Ascending aorta (tissue), 2 donors: ENCODE measurements around the gene OSBPL9. TPM values are rescaled to one million over a fixed set of nuclear protein-coding genes. Genes with fewer than 3 reads are reported as not detected.

Experiments
- DNase-seq, 2 donors: peaks; one replicate each; pipeline ENCODE4 v3.0.0-alpha.2; 2019; ENCODE audit warnings: low spot score in 2 of 2
- H3K27ac ChIP-seq, 2 donors: fragments of 200-600 bp; sonication (generic); one replicate each; pipeline ENCODE4 v1.5.1; 2016 to 2017; ENCODE audit warnings: mild to moderate bottlenecking in 1 of 2
- H3K27me3 ChIP-seq: fragments of 200-600 bp; sonication (generic); one replicate; pipeline ENCODE4 v1.5.1; 2017
- H3K36me3 ChIP-seq, 2 donors: fragments of 200-600 bp; sonication (generic); one replicate each; pipeline ENCODE4 v1.5.1; 2016
- H3K4me1 ChIP-seq, 2 donors: fragments of 200-600 bp; sonication (generic); one replicate each; pipeline ENCODE4 v1.5.1; 2016 to 2017; ENCODE audit warnings: mild to moderate bottlenecking in 1 of 2
- H3K4me3 ChIP-seq, 2 donors: fragments of 200-600 bp; sonication (generic); one replicate each; pipeline ENCODE4 v1.5.1; 2016 to 2017; ENCODE audit warnings: mild to moderate bottlenecking in 1 of 2
- H3K9me3 ChIP-seq, 2 donors: fragments of 200-600 bp; sonication (generic); one replicate each; pipeline ENCODE4 v1.5.1; 2016
- CTCF ChIP-seq, 3 experiments: fragments of 200-600 bp in 2 of 3; fragments of 450-650 bp in 1 of 3; sonication (generic) in 2 of 3; IDR thresholded peaks; one replicate each; pipeline ENCODE4 v1.5.1; 2016 to 2019; ENCODE audit warnings: antibody characterized with exemption in 3 of 3, mild to moderate bottlenecking in 1 of 3, moderate library complexity in 1 of 3
- intact Hi-C: fragments of 100-400 bp; cut with DNase I; formaldehyde crosslinking; loops from one replicate; pipeline ENCODE4 v1.15.1; 2023
- total RNA-seq: library from RNA; depleted of rRNA; stranded (reverse); fragments of >200 nt; gene quantifications from one replicate; pipeline ENCODE4 v1.1.0, GENCODE V29; 2016

Gene OSBPL9
- total RNA-seq, 1 donor from 2014 or later, result 101 TPM

DNA sequence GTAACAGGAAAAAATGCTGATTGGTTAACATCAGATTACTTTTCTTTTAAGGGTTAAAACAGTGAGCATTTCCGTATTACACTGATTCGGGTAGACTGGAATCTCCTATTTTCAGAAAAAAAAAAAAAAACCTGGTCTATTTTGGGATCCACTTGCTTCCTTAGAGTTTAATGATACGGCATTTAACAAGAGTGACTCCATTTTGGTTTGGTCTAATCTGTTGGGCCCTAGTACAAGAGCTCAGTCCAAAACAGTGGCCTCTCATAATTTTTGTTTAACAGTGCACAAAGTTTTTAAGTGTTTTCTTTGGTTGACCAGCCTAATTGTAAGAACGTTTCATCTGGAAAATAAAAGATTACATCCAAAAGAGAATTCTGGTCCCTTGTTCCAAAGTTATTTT, 141.4 kb downstream of the OSBPL9 start:
- intact Hi-C loops, result no loop called here
- Histone ChIP-seq H3K9me3 (no peaks in the 10 kb centered on the region), H3K36me3 (peaks cover 0 to 11% of the 10 kb centered on the region in 2 donors), H3K27ac (peak overlapping the region in 1 of 2 donors; percentile 22), H3K4me3 (no peak overlapping the region), H3K4me1 (peaks cover 4 to 23% of the 10 kb centered on the region in 2 donors), H3K27me3 (no peaks in the 10 kb centered on the region)
- DNase-seq, result no peak
- no peak for TF ChIP-seq CTCF (IDR thresholded peaks at IDR 0.05)

DNA sequence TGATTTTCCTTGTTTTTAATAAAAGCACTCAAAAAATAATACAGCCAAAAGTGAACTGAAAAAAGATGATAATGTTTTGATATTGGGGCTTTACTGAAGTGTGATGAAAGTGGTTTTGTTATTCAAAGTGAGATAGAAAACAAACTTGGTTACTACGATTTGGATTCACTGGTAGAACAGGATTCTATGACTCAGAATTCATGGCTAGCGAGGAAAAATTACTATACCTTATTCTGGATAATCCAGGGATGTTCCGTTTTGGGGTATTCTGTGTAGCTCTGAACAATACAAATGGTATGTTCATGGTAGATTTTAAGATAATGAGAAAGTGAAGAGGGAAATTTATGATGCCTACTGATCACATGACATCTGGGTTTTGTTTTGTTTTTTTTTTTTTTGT, 144.0 kb downstream of the OSBPL9 start:
- Histone ChIP-seq H3K27ac (peak overlapping the region in 1 of 2 donors; percentile 36), H3K4me3 (no peak overlapping the region), H3K9me3 (no peaks in the 10 kb centered on the region), H3K4me1 (peaks cover 4 to 23% of the 10 kb centered on the region in 2 donors), H3K27me3 (no peaks in the 10 kb centered on the region), H3K36me3 (peaks cover 0 to 10% of the 10 kb centered on the region in 2 donors)
- no peak for DNase-seq
- TF ChIP-seq CTCF (IDR thresholded peaks at IDR 0.05), result no peak
- intact Hi-C loops, result no loop called here

- H3K36me3 ChIP-seq, result peaks cover 0 to 14% of the 10 kb centered on the region in 2 donors
- H3K4me1 ChIP-seq, result peaks cover 4 to 23% of the 10 kb centered on the region in 2 donors
- TF ChIP-seq CTCF (IDR thresholded peaks at IDR 0.05), result no peak
- no peak overlapping the region for H3K4me3 ChIP-seq
- DNase-seq, result no peak
- no peak overlapping the region for H3K27ac ChIP-seq
- no peaks in the 10 kb centered on the region for H3K9me3 ChIP-seq
- intact Hi-C loops, result no loop called here
- H3K27me3 ChIP-seq, result no peaks in the 10 kb centered on the region
Observed at GRCh38 chr1:51761351-51761750, 144.5 kb downstream of the OSBPL9 start.

GRCh38 chr1:51768971-51769588, 152.2 kb downstream of the OSBPL9 start:
- intact Hi-C loops, result loop anchor here (5.0 kb wide), 2 partner anchors 102 to 152 kb away; partner anchors contain the start of gene OSBPL9
- peak; percentile 74 to 88 (median 80) for TF ChIP-seq CTCF (IDR thresholded peaks at IDR 0.05)

DNA sequence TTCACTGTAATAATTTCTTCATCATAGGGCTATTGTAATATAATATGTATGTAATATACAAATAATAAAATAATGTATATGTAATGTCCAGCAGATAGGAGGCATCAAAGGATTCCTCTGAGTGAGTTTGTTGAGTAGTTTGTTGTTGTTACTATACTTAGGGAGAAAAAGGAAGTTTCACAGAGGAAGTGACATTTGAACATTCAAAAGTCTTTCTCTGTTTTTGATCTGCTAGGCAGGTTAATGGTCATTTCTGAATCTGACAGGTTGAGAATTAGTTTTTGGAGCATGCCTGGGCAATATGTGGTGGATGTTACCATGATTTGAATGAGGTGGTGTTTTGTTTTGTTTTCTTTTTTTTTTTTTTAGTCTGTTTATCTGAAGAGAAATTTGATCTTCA, 159.5 kb downstream of the OSBPL9 start:
- Histone ChIP-seq H3K4me1 (peaks cover 0 to 3% of the 10 kb centered on the region in 2 donors), H3K4me3 (no peak overlapping the region), H3K27ac (no peak overlapping the region), H3K36me3 (peaks cover 27 to 39% of the 10 kb centered on the region in 2 donors), H3K27me3 (no peaks in the 10 kb centered on the region), H3K9me3 (no peaks in the 10 kb centered on the region)
- no peak for TF ChIP-seq CTCF (IDR thresholded peaks at IDR 0.05)
- intact Hi-C loops, result no loop called here
- no peak for DNase-seq

More at GRCh38 chr1:51768971-51769588, 152.2 kb downstream of the OSBPL9 start:
- Histone ChIP-seq H3K27me3 (no peaks in the 10 kb centered on the region), H3K36me3 (peaks cover 9 to 28% of the 10 kb centered on the region in 2 donors), H3K4me1 (peaks cover 0 to 2% of the 10 kb centered on the region in 2 donors), H3K27ac (peak overlapping the region; percentile 29 to 43), H3K4me3 (no peak overlapping the region), H3K9me3 (no peaks in the 10 kb centered on the region)
- no peak for DNase-seq
